ENCODE measurements around the gene FBRSL1. TPM values are rescaled to one million over a fixed set of nuclear protein-coding genes. Genes with fewer than 3 reads are reported as not detected.

FBRSL1 gene
- total and polyA plus RNA-seq, 2 of the 8 experiments (the other 6 are each of a cell fraction or from before 2014, with no cell fraction given) = 18.4 to 109 TPM

DNA sequence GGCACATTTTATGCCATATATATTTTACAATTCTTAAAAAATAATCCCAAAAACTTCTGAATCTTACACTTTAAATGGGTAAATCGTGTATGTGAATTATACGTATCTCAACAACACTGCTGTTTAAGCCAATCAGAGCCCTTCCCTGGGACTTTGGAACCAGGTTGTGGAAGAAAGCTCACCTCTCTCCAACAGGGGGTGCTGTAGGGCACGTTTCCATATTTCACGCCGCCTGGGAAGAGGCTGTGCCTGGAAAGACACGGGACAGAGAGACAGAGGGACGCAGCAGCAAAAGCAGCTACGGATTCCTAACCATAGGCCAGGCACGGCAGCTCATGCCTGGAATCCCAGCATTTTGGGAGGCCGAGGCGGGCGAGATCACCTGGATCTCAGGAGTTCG, 29.4 kb upstream of the FBRSL1 start:
- POLR2A ChIA-PET (ENCODE audit: partially characterized antibody) = no interaction called here
- CTCF ChIA-PET (ENCODE audit: partially characterized antibody) = interaction anchor here (0.8 to 2.3 kb wide), 27 partner anchors 9 to 178 kb away, joined by 3 to 21 read pairs (median 3); no protein-coding TSS in a partner anchor
- TF ChIP-seq TBP (IDR thresholded peaks at IDR 0.05; ENCODE audit: low read depth, low read length) (no peak), POLR2AphosphoS5 (IDR thresholded peaks at IDR 0.05; ENCODE audit: low read depth, low read length) (no peak), SP4 (IDR thresholded peaks at IDR 0.05; ENCODE audit: low read length) (no peak), JUN (IDR thresholded peaks at IDR 0.05; ENCODE audit: low read depth, low read length) (no peak), CBX8 (IDR thresholded peaks at IDR 0.05; ENCODE audit: borderline replicate concordance, low read depth, low read length) (no peak), USF2 (IDR thresholded peaks at IDR 0.05; ENCODE audit: low read length) (no peak), RAD21 (IDR thresholded peaks at IDR 0.05 in 1 of 2, conservative IDR thresholded peaks at IDR 0.05 in 1 of 2; ENCODE audit: low read depth in 2 of 2, low read length in 2 of 2) (peak; percentile 66 to 71), NANOG (IDR thresholded peaks at IDR 0.05; ENCODE audit: insufficient read depth, low read depth, low read length, poor library complexity, severe bottlenecking) (no peak), ASH2L (IDR thresholded peaks at IDR 0.05; ENCODE audit: low read length) (no peak), SIN3A (conservative IDR thresholded peaks at IDR 0.05 in 1 of 2, IDR thresholded peaks at IDR 0.05 in 1 of 2; ENCODE audit: low read depth in 1 of 2, low read length in 2 of 2) (no peak), SP1 (IDR thresholded peaks at IDR 0.05; ENCODE audit: low read depth, low read length) (0 out of 2 replicates have a peak, but pooled peaks have one; percentile 36), RFX5 (IDR thresholded peaks at IDR 0.05; ENCODE audit: borderline replicate concordance, low read depth, low read length) (no peak), POU5F1 (IDR thresholded peaks at IDR 0.05; ENCODE audit: low read depth, low read length) (no peak), CREB1 (IDR thresholded peaks at IDR 0.05) (no peak)

More for the DNA sequence above, 29.4 kb upstream of the FBRSL1 start:
- no peak overlapping the region for H3K56ac ChIP-seq (replicated peaks; ENCODE audit: insufficient read length, low read depth, low read length)
- peaks cover 16% of the 10 kb centered on the region for H3K23me2 ChIP-seq (ENCODE audit: low read depth, low read length)
- H3K79me2 ChIP-seq (ENCODE audit: control insufficient read depth in 1 of 2, insufficient read depth in 2 of 2, low read length in 2 of 2) = no peaks in the 10 kb centered on the region
- no peak overlapping the region for H2AK5ac ChIP-seq (ENCODE audit: low read depth, low read length)
- peaks cover 0 to 4% of the 10 kb centered on the region in 2 experiments for H4K20me1 ChIP-seq (replicated peaks in 1 of 2; ENCODE audit: control insufficient read depth in 1 of 2, insufficient read depth in 2 of 2, low read length in 2 of 2)
- no peaks in the 10 kb centered on the region for H3K79me1 ChIP-seq (ENCODE audit: low read depth, low read length)
- H3K9me3 ChIP-seq (ENCODE audit: insufficient read depth in 2 of 2, low read depth in 1 of 2, low read length in 1 of 2) = peaks cover 17 to 38% of the 10 kb centered on the region in 2 experiments; a peak in 3 of 4 replicates
- H2BK20ac ChIP-seq (ENCODE audit: low read length) = no peak overlapping the region
- H4K91ac ChIP-seq (replicated peaks; ENCODE audit: insufficient read length, low read length) = no peak overlapping the region
- H2BK5ac ChIP-seq (ENCODE audit: low read depth, low read length) = no peak overlapping the region
- H3K36me3 ChIP-seq (ENCODE audit: control insufficient read depth in 2 of 4, insufficient read depth in 4 of 4, low read length in 3 of 4) = no peaks in the 10 kb centered on the region
- no peak overlapping the region for H3K14ac ChIP-seq (ENCODE audit: insufficient read length)
- no peaks in the 10 kb centered on the region for H3K4me1 ChIP-seq (replicated peaks in 1 of 4; ENCODE audit: control insufficient read depth in 3 of 4, insufficient read depth in 4 of 4, low read length in 3 of 4)
- DNase-seq (ENCODE audit: low read depth in 1 of 2, low spot score in 2 of 2) = peak in 1 of 2 experiments; percentile 75
- no peak overlapping the region for H3K23ac ChIP-seq (ENCODE audit: insufficient read length)
- peaks cover 31 to 60% (median 54%) of the 10 kb centered on the region in 4 experiments for H3K27me3 ChIP-seq (replicated peaks in 1 of 4; ENCODE audit: control insufficient read depth in 3 of 4, extremely low read depth in 1 of 4, insufficient read depth in 3 of 4, low read length in 3 of 4)
- H3K4me3 ChIP-seq (ENCODE audit: extremely low read depth in 1 of 4, insufficient read depth in 2 of 4, low read depth in 3 of 4, low read length in 4 of 4) = no peak overlapping the region
- H4K5ac ChIP-seq (ENCODE audit: insufficient read length, low read depth, low read length) = no peak overlapping the region
- no peak overlapping the region for H3K4ac ChIP-seq (replicated peaks; ENCODE audit: insufficient read length, low read depth, low read length)
- H2BK15ac ChIP-seq (ENCODE audit: low read length) = no peak overlapping the region
- no peak overlapping the region for H3K18ac ChIP-seq (ENCODE audit: extremely low read depth, low read length)
- no peak overlapping the region for H2AFZ ChIP-seq (ENCODE audit: low read length)
- H4K8ac ChIP-seq (ENCODE audit: extremely low read depth, insufficient read depth, low read length) = no peak overlapping the region
- H2BK12ac ChIP-seq (ENCODE audit: low read depth, low read length) = no peak overlapping the region
- no peak overlapping the region for H3K9ac ChIP-seq (replicated peaks in 1 of 4; ENCODE audit: extremely low read depth in 1 of 4, low read depth in 3 of 4, low read length in 3 of 4)
- H2BK120ac ChIP-seq (replicated peaks; ENCODE audit: low read depth, low read length) = no peak overlapping the region
- FAIRE-seq = peak; percentile 78
- 65% methylated on average over 13 of the region's 13 CpGs; no CpG with 5 or more reads in 1 of the 2 experiments for WGBS, 2 experiments (ENCODE audit: extremely low coverage in 1 of 2, insufficient coverage in 1 of 2, insufficient read length in 1 of 2, insufficient replicate concordance in 2 of 2, low coverage in 1 of 2, low lambda C conversion rate in 2 of 2, missing lambda C conversion rate in 1 of 2)
- H3K27ac ChIP-seq (ENCODE audit: low read depth, low read length) = no peak overlapping the region
- no peak overlapping the region for H3K4me2 ChIP-seq (ENCODE audit: insufficient read depth in 1 of 2, low read depth in 2 of 2, low read length in 2 of 2)
